Thoracic aorta (tissue), 2 donors: ENCODE results near the gene GEMIN4. TPM values are rescaled to one million over a fixed set of nuclear protein-coding genes. Genes with fewer than 3 reads are reported as not detected.
"Not testable (repeated sequence)": the region's sequence is repeated elsewhere in the genome, so short reads cannot be mapped to it uniquely, and the experiment has no call there.

Experiments
- ATAC-seq: fragments of 150-250 bp; one replicate; pipeline ENCODE4 v1.8.0; 2017; ENCODE audit warnings: low read depth; ENCODE audit not compliant: insufficient number of reproducible peaks, low FRiP score
- DNase-seq: peaks from one replicate; pipeline ENCODE4 v3.0.0-alpha.2; 2020; ENCODE audit warnings: low spot score
- H3K27ac ChIP-seq, 2 donors: fragments of 200-600 bp; sonication (generic); 1 replicate in 1 of 2; 2 replicates in 1 of 2; pipeline ENCODE4 v1.5.1; 2016; ENCODE audit warnings: mild to moderate bottlenecking in 2 of 2, moderate library complexity in 2 of 2
- H3K27me3 ChIP-seq: fragments of 200-600 bp; sonication (generic); replicated peaks from 2 replicates; pipeline ENCODE4 v1.6.0; 2016; ENCODE audit warnings: mild to moderate bottlenecking; ENCODE audit not compliant: insufficient read depth
- H3K36me3 ChIP-seq: fragments of 200-600 bp; sonication (generic); one replicate; pipeline ENCODE4 v1.5.1; 2016
- H3K4me1 ChIP-seq, 2 donors: fragments of 200-600 bp; sonication (generic); 1 replicate in 1 of 2; 2 replicates in 1 of 2; pipeline versions ENCODE4 v1.5.1 to v1.6.0; 2016; ENCODE audit warnings: low read depth in 2 of 2, mild to moderate bottlenecking in 1 of 2; ENCODE audit not compliant: control insufficient read depth in 1 of 2
- H3K4me3 ChIP-seq: fragments of 200-600 bp; sonication (generic); 2 replicates; pipeline ENCODE4 v1.5.1; 2016; ENCODE audit warnings: mild to moderate bottlenecking
- H3K9me3 ChIP-seq: fragments of 200-600 bp; sonication (generic); 2 replicates; pipeline ENCODE4 v1.5.1; 2016
- total RNA-seq, 2 donors: library from RNA; depleted of rRNA; stranded (reverse); fragments of >200 nt; gene quantifications; one replicate each; pipeline versions ENCODE4 v1.1.0 to v1.2.3, GENCODE V29; 2016
- TF ChIP-seq, protein P1 (sequence below): fragments of 200-600 bp; sonication (generic); IDR thresholded peaks from one replicate; pipeline ENCODE4 v1.5.1; 2019; ENCODE audit warnings: antibody characterized with exemption

The GEMIN4 gene
- total RNA-seq, 2 donors from 2014 or later: 15.4 to 19.6 TPM

DNA sequence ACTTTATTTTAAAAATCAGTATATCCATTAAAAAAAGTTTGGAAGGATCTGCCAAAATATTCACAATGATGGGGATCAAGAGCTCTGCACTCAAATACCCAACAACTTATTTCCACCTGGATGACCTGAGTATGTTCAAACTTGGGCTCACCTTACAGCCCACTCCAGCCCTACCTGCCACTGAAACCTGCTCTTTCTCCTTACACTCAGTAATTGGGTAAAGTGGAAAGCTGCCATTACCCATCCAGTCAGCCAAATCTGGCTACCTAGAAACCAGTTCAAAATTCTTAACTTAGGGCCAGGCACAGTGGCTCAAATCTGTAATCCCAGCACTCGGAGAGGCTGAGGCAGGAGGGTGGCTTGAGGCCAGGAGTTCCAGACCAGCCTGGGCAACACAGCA is 47.1 kb downstream of the GEMIN4 start:
- no peak for ATAC-seq
- H3K4me3 ChIP-seq: no peak overlapping the region
- no peak overlapping the region for H3K27ac ChIP-seq
- H3K36me3 ChIP-seq: peaks cover 16% of the 10 kb centered on the region
- no peaks in the 10 kb centered on the region for H3K27me3 ChIP-seq
- H3K4me1 ChIP-seq: no peaks in the 10 kb centered on the region
- H3K9me3 ChIP-seq: no peaks in the 10 kb centered on the region
- DNase-seq: no peak
- TF ChIP-seq, protein P1, sequence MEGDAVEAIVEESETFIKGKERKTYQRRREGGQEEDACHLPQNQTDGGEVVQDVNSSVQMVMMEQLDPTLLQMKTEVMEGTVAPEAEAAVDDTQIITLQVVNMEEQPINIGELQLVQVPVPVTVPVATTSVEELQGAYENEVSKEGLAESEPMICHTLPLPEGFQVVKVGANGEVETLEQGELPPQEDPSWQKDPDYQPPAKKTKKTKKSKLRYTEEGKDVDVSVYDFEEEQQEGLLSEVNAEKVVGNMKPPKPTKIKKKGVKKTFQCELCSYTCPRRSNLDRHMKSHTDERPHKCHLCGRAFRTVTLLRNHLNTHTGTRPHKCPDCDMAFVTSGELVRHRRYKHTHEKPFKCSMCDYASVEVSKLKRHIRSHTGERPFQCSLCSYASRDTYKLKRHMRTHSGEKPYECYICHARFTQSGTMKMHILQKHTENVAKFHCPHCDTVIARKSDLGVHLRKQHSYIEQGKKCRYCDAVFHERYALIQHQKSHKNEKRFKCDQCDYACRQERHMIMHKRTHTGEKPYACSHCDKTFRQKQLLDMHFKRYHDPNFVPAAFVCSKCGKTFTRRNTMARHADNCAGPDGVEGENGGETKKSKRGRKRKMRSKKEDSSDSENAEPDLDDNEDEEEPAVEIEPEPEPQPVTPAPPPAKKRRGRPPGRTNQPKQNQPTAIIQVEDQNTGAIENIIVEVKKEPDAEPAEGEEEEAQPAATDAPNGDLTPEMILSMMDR: no peak

DNA sequence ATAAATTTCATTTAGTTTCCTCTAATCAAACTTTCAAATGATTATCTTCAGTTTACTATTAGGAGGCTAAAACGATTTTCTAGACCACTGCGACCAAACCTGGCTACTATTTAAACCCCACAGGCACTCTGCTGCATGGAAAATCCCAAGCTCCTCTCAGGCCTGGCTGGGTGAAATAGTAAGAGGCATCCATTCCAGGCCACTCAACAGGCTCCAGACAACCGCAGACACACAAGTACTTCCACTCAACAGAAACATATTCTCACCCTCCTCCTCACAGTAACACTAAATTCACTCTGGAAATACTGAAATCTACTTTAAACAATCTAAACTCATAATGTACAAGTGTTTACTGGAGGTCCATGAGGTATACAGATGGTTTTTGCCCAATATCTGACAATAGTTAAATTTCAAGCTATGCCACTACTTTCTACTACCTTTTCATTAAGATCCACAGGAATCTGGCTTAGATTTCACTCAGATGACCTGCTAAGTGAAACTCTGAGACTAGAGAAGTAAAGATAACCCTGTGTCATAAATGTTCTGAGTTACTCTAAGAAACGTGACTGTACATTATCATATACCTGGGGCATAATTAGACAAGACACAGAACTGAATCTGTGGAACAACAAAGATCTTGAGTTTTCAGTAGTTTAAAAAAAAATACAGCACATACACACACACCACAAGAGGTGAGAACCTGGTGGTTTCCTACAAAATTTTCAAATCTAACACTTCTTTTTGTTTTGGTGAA is 47.8 kb downstream of the GEMIN4 start:
- Histone ChIP-seq H3K4me1 (no peaks in the 10 kb centered on the region), H3K9me3 (no peaks in the 10 kb centered on the region), H3K4me3 (no peak overlapping the region), H3K27ac (no peak overlapping the region), H3K27me3 (no peaks in the 10 kb centered on the region), H3K36me3 (peaks cover 10% of the 10 kb centered on the region)
- ATAC-seq: no peak
- TF ChIP-seq, protein P1: no peak
- no peak for DNase-seq

DNA sequence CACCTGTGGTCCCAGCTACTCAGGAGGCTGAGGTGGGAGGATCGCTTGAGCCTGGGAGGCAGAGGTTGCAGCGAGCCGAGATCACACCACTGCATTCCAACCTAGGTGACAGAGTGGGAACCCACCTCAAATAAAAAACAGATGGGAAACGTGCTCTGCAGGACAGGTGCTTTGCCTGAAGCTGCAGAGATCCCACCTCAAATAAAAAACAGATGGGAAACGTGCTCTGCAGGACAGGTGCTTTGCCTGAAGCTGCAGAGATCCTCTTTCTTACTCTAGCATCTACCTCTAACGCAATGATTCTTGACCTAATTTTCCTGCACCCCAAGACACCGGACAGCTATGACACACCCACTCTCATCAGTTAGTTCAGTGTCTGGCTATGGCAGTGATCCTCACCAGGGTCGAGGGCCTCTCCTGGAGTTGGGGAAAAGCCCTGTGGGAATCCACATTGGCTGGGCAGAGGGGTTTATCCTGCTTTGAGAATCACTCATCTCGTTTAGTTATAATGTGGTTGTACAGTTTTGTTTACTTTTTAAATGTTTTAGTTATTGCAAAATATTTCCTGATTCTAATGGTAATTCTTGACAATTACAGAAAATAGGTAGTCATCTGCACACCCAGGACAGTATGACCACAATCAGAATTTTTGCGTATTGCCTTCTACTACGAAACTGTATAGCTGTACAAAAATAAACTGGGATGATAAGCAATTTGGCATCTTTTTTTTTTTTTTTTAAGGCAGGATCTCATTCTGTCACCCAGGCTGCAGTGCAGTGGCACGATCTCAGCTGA is 48.8 kb downstream of the GEMIN4 start:
- H3K36me3 ChIP-seq: peaks cover 4% of the 10 kb centered on the region
- H3K4me1 ChIP-seq: no peaks in the 10 kb centered on the region
- no peak overlapping the region for H3K27ac ChIP-seq
- TF ChIP-seq, protein P1: no peak
- H3K27me3 ChIP-seq: no peaks in the 10 kb centered on the region
- no peaks in the 10 kb centered on the region for H3K9me3 ChIP-seq
- no peak for DNase-seq
- ATAC-seq: no peak
- no peak overlapping the region for H3K4me3 ChIP-seq

DNA sequence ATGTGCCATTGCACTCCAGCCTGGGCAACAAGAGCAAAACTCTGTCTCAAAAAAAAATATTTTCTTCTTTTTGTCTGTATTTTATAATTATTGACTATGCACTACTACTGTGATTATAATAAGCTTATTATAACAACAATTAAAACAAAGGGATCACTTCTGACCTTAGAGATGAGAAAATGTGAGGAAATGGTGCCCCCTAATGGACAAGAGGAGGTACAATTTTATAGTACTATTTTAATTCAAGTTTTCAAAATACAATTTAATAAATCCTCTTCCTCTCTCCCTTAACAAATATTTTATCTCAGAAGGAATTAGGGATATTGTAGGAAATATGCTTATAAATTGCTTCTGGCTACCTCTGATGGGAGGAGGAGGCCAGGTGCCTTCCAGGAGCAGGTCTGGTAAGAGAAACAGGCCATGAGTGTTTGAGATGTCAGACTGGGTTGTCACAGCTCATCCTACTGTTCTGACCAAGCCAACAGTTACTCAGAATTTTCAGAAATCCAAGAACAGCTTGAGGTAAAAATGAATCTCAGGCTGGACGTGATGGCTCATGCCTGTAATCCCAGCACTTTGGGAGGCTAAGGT is 51.5 kb downstream of the GEMIN4 start:
- TF ChIP-seq, protein P1: peak; percentile 74
- Histone ChIP-seq H3K4me1 (no peaks in the 10 kb centered on the region), H3K9me3 (no peaks in the 10 kb centered on the region), H3K36me3 (peaks cover 11% of the 10 kb centered on the region), H3K4me3 (no peak overlapping the region), H3K27ac (no peak overlapping the region), H3K27me3 (no peaks in the 10 kb centered on the region)
- ATAC-seq: no peak
- no peak for DNase-seq

DNA sequence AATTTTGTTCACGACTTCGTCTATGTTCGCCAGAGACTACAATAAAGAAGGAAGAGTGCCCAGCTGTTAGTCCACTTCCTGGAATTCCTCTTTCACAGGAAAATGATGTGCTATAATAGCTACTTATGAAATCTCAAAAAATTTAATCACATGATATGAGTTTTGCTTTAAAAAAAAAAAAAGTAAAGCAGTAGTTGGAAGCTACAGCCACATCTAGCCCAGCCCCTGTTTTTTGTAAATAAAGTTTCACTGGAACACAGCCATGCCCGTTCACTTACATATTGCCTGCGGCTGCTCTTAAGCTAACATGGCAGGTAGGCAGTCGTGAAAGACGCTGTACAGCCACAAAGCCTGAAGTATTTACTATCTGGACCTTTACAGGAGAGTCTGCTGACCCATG is 52.7 kb downstream of the GEMIN4 start:
- peaks cover 15% of the 10 kb centered on the region for H3K36me3 ChIP-seq
- ATAC-seq: no peak
- H3K9me3 ChIP-seq: no peaks in the 10 kb centered on the region
- no peaks in the 10 kb centered on the region for H3K27me3 ChIP-seq
- DNase-seq: no peak
- TF ChIP-seq, protein P1: no peak
- H3K27ac ChIP-seq: no peak overlapping the region
- H3K4me3 ChIP-seq: no peak overlapping the region
- peaks cover 0 to 6% of the 10 kb centered on the region in 2 donors for H3K4me1 ChIP-seq

DNA sequence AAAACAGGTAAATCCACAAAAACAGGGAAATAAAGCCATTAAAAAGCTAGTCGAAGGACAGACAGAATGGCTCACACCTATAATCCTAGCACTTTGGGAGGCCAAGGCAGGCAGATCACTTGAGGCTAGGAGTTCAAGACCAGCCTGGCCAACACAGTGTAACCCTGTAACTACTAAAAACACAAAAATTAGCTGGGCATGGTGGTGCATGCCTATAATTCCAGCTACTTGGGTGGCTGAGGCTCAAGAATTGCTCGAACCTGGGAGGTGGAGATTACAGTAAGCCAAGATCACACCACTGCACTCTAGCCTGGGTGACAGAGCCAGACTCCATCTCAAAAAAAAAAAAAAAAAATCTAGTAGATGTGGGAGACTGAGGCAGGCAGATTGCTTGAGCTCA is 54.0 kb downstream of the GEMIN4 start:
- not testable (repeated sequence) for H3K9me3 ChIP-seq, ATAC-seq, H3K27ac ChIP-seq, H3K27me3 ChIP-seq, H3K4me3 ChIP-seq, DNase-seq
- Histone ChIP-seq H3K36me3 (peaks cover 15% of the 10 kb centered on the region), H3K4me1 (peaks cover 0 to 12% of the 10 kb centered on the region in 2 donors)
